ENCODE measurements around the gene KCNH1. TPM values are rescaled to one million over a fixed set of nuclear protein-coding genes. Genes with fewer than 3 reads are reported as not detected.
"Not testable (repeated sequence)": the region's sequence is repeated elsewhere in the genome, so short reads cannot be mapped to it uniquely, and the experiment has no call there.

KCNH1 gene
- total RNA-seq, 2 experiments from 2014 or later, result not detected

DNA sequence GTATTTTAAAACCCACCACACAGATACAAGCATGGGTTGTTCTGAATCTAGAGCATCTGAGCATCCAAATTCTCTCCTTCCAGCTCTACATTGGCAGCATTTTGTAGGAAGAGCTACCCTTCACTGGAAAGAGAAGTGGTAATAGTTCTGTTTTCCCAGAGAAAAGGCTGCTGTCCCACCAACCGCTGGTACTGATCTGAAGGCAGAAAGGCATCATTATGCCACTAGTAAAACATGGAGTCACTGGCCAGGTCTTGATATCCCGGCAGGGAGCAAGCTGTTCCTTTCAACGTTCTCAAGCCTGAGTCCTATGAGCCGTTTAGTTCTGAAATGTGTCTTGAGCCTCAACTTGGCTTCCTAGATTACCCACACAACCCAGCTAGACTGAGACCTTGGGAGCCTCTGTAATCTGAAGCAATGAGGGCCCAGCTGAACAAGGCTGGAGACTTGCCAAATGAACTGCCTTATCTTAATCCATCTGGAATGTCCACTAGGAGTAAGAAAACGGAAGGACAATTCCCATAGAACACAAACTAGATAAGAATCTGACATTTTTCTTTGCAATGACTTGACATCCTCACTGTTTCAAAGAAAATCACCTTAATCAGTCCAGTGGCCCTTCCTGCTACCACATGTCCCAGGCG is 116.8 kb downstream of the KCNH1 start:
- ChIA-PET CTCF (interaction anchor here (1.0 kb wide), 1 partner anchor 117 kb away, joined by 3 read pairs; the partner anchor contains the start of gene KCNH1), POLR2A (no interaction called here)

- ChIA-PET CTCF (no interaction called here), POLR2A (no interaction called here)
These were observed 119.7 kb downstream of the KCNH1 start for GRCh38 chr1:211014275-211014674.

GRCh38 chr1:211013346-211014240 is 120.4 kb downstream of the KCNH1 start:
- POLR2A ChIA-PET, result no interaction called here
- CTCF ChIA-PET, result no interaction called here

- POLR2A ChIA-PET, CTCF ChIA-PET: not testable (repeated sequence)
These were observed 122.8 kb downstream of the KCNH1 start for GRCh38 chr1:211011128-211011527.

GRCh38 chr1:211009944-211010343 is 124.0 kb downstream of the KCNH1 start:
- POLR2A ChIA-PET, result no interaction called here
- CTCF ChIA-PET, result no interaction called here

- CTCF ChIA-PET, result no interaction called here
- POLR2A ChIA-PET, result no interaction called here
These were observed 126.1 kb downstream of the KCNH1 start for GRCh38 chr1:211007830-211008229.

GRCh38 chr1:210995931-210996330 is 138.0 kb downstream of the KCNH1 start:
- POLR2A ChIA-PET, CTCF ChIA-PET: not testable (repeated sequence)

- POLR2A ChIA-PET, result no interaction called here
- CTCF ChIA-PET, result no interaction called here
These were observed 141.1 kb downstream of the KCNH1 start for GRCh38 chr1:210992837-210993236.

GRCh38 chr1:210989905-210990304 is 144.0 kb downstream of the KCNH1 start:
- ChIA-PET POLR2A (no interaction called here), CTCF (no interaction called here)

- POLR2A ChIA-PET, result no interaction called here
- CTCF ChIA-PET, result interaction anchor here (0.6 kb wide), 1 partner anchor 131 kb away, joined by 4 read pairs; no protein-coding TSS in a partner anchor
These were observed 152.5 kb downstream of the KCNH1 start for GRCh38 chr1:210981490-210981889.

GRCh38 chr1:210980082-210980481 is 153.9 kb downstream of the KCNH1 start:
- ChIA-PET POLR2A (no interaction called here), CTCF (no interaction called here)

GRCh38 chr1:210978974-210979354 is 155.0 kb downstream of the KCNH1 start:
- ChIA-PET POLR2A (no interaction called here), CTCF (no interaction called here)

DNA sequence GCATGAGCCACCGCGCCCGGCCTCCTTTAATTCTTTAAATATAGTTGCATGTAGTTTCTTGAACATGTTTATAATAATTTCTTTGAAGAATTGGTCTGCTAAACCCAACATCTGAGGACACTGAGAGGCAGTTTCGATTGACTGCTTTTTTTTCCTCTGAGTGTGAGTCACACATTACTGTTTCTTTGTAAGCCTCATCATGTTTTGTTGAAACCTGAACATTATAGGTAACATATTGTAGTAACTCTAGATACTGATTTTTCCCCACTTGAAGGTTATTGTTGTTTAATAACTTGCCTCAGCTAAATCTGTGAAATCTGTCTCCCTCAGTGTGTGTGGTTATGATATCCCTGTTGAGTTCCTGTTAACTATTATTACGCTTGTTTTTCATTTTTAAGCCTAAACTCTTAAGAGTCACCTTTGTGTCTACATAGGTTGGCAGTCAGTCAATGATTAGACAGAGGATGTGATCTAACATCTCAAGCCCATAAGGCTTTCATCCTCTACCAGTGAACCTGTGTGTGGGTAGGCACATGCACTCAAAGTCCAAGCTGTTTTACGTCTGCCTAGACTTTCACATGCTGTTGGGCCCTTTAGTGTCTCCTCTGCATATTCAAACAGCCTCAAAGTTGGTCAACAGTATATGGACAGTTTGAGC is 155.5 kb downstream of the KCNH1 start:
- CTCF ChIA-PET, result no interaction called here

DNA sequence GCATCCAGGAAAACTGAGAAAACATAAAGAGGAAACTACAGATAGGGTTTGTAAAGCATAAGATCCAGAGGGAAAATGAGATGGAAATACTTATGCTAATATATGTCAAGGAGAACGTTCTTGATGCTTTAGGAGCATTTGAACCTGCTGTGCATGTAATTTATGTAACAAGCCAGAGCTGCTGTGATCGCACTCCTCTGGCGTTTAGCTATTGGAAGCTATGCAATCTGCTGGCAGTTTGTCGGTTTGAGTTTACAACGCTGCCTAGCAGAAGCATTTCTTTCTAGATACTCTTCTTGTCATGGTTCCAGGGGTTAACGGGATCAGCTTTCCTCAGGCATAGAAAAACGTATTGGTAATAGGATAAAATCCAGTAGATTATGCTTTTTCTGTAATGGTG is 182.7 kb downstream of the KCNH1 start:
- ChIA-PET CTCF (interaction anchor here (0.6 kb wide), 1 partner anchor 589 kb away, joined by 3 read pairs; no protein-coding TSS in a partner anchor), POLR2A (no interaction called here)

More for the DNA sequence above, 155.5 kb downstream of the KCNH1 start:
- POLR2A ChIA-PET, result no interaction called here

DNA sequence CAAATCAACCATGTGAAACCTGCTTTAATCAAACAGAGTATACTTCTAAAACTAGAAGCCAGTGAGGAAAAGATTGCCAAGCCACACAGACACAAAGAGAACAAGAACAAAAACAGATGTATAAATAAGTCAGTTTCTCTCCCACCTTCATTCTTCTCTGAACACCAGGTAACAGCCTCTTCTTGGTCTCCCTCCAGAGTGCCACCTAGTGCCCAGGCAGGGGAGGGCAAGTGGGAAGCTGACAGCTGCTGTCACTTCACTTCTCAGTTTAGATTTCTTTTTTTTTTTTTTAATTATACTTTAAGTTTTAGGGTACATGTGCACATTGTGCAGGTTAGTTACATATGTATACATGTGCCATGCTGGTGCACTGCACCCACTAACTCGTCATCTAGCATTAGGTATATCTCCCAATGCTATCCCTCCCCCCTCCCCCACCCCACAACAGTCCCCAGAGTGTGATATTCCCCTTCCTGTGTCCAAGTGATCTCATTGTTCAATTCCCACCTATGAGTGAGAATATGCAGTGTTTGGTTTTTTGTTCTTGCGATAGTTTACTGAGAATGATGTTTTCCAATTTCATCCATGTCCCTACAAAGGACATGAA is 183.9 kb downstream of the KCNH1 start:
- POLR2A ChIA-PET, CTCF ChIA-PET: not testable (repeated sequence)

GRCh38 chr1:210949489-210949888 is 184.5 kb downstream of the KCNH1 start:
- POLR2A ChIA-PET, result no interaction called here
- CTCF ChIA-PET, result no interaction called here

DNA sequence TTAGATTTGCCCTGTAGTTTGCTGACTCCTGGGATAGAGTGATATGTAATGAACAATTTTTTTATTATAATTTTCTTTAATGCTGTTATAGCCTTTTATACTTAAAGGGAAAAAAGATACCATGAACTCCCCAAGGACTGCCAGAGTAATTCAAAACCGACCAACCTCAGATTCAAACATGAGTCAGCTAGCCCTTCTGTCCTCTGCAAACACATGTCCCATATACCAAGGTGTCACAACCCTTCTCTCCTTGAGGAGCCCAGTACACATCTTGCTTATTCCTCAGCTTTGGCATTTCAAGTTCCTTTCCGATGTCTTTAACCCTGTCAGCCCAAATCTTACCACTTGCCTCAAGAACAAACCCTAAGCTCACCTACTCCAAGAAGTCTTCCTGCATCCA is 184.9 kb downstream of the KCNH1 start:
- ChIA-PET POLR2A (no interaction called here), CTCF (no interaction called here)

DNA sequence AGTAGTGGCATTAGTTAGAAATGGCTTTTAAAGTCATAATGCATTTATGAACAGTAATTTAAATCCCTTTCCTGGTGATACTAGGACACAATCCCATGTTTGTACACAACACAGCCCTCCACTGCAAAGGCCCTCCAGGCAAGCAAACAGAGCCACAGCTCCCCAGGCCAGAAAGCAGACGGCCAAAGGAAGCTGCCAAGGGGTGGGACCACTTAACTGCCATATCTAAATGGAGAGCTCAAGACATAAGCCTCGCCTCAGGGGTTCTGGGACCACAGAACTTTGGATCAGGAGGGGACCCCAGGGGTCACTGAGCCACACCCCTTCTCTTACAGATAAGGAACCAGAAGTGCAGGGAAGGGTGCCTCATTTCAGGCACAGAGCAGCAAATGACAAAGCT is 189.7 kb downstream of the KCNH1 start:
- CTCF ChIA-PET, result no interaction called here
- POLR2A ChIA-PET, result no interaction called here

DNA sequence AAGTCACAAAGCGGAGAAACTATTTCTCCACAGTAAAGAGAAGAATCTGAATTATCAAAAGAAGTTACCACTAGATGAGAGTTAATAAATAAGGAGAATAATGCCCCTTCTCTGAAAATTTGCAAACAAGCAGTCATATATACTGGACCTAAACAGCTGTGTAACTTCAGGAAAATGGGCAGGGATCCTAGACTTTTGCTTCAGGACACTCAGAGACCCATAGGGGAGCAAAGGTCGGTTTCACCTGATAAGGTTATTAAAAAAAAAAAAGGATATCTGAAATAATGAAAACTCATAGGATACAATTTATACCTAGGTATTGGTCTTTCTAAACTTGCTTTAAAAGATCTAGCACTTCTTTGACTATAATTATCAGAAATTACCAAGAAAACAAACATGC is 191.4 kb downstream of the KCNH1 start:
- CTCF ChIA-PET, result no interaction called here
- POLR2A ChIA-PET, result interaction anchor here (0.7 kb wide), 1 partner anchor 19 kb away, joined by 3 read pairs; no protein-coding TSS in a partner anchor

DNA sequence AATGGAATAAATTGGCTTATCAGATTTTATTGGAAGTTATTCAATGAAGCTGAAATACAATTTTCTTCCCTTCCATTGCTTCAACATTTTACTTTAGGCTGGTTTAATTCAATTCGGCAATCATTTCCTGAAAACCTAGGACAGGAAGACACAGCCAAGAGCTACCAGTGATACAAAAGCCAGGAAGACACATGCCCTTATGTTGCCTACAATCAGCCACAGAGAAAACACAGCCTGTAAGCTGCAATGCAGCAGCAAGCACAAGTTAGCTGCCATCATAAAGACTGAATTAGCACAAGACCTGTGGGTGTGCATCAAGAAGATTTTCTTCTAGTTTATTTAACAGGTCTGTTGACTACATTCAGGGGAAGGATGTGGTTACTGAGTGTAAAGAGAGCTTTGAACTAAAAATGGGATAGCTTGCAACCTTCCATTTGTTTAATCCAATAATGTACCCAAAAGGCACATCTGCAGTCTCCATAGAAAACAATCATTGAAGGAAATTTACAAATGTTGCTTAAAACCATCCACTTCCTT is 193.8 kb downstream of the KCNH1 start:
- CTCF ChIA-PET, result no interaction called here
- POLR2A ChIA-PET, result interaction anchor here (0.6 kb wide), 1 partner anchor 1133 kb away, joined by 6 read pairs; no protein-coding TSS in a partner anchor
